K562 (cell line): ENCODE data around the gene CENPX.

Experiments used
- EHMT2 ChIP-seq: fragments of 450-650 bp; IDR thresholded peaks from 2 replicates; pipeline ENCODE4 v1.6.1; 2018; ENCODE audit warnings: antibody characterized with exemption
- HDAC6 ChIP-seq: IDR thresholded peaks from 2 replicates; pipeline ENCODE4 v1.6.1; 2012; ENCODE audit warnings: low read depth, mild to moderate bottlenecking, control low read depth, inconsistent platforms, low read length, moderate library complexity
- KLF13 ChIP-seq: fragments of 450-650 bp; IDR thresholded peaks from 2 replicates; pipeline ENCODE4 v1.6.1; 2016; ENCODE audit warnings: missing genetic modification characterization, low read depth, mild to moderate bottlenecking, missing compliant biosample characterization, moderate library complexity, borderline replicate concordance
- MITF ChIP-seq: IDR thresholded peaks from 2 replicates; pipeline ENCODE4 v1.6.1; 2014; ENCODE audit warnings: antibody characterized with exemption
- NCOA4 ChIP-seq: fragments of 450-650 bp; IDR thresholded peaks from 2 replicates; pipeline ENCODE4 v1.6.1; 2018; ENCODE audit warnings: mild to moderate bottlenecking; ENCODE audit not compliant: partially characterized antibody
- SIX5 ChIP-seq, 2 experiments: IDR thresholded peaks; 2 replicates each; pipeline ENCODE4 v1.6.1; 2011; ENCODE audit warnings: low read length in 2 of 2, borderline replicate concordance in 1 of 2, low read depth in 1 of 2, mild to moderate bottlenecking in 1 of 2, moderate library complexity in 1 of 2; ENCODE audit not compliant: insufficient read depth in 1 of 2
- SRSF1 ChIP-seq: fragments of 200-400 bp; formaldehyde crosslinking; IDR thresholded peaks from 2 replicates; pipeline ENCODE4 v1.6.1; 2017; ENCODE audit warnings: mild to moderate bottlenecking, low read depth, low read length, moderate library complexity
- TAF9B ChIP-seq: fragments of 450-650 bp; IDR thresholded peaks from 2 replicates; pipeline ENCODE4 v1.6.1; 2018; ENCODE audit warnings: mild to moderate bottlenecking; ENCODE audit not compliant: partially characterized antibody
- ZNF274 ChIP-seq: IDR thresholded peaks from 2 replicates; pipeline ENCODE4 v1.6.1; 2011; ENCODE audit warnings: low read depth, mild to moderate bottlenecking, low read length, moderate library complexity, borderline replicate concordance

GRCh38 chr17:82062984-82063368 is 40.3 kb upstream of the CENPX start:
- TF ChIP-seq HDAC6 (no peak), KLF13 (no peak), MITF (no peak), TAF9B (no peak), NCOA4 (no peak), ZNF274 (no peak), SIX5 (IDR thresholded peaks at IDR 0.05; ENCODE audit: borderline replicate concordance in 1 of 2, insufficient read depth in 1 of 2, low read depth in 1 of 2, low read length in 2 of 2) (no peak), EHMT2 (no peak), SRSF1 (no peak)
